IPS DF 6.9 (cell line): ENCODE data around the gene PSMD5.

Experiments
- DNase-seq: peaks from one replicate; pipeline ENCODE4 v3.0.0-alpha.2; 2013; ENCODE audit warnings: low read depth, low spot score
- H3K27ac ChIP-seq: one replicate; pipeline ENCODE4 v1.5.1; 2013; ENCODE audit warnings: low read length, control low read depth
- H3K27me3 ChIP-seq: 2 replicates; pipeline ENCODE4 v1.6.1; 2013; ENCODE audit warnings: mild to moderate bottlenecking, low read length; ENCODE audit not compliant: control insufficient read depth, insufficient read depth
- H3K36me3 ChIP-seq: 2 replicates; pipeline ENCODE4 v1.6.1; 2013; ENCODE audit warnings: low read length; ENCODE audit not compliant: control insufficient read depth, insufficient read depth
- H3K4me1 ChIP-seq: 2 replicates; pipeline ENCODE4 v1.6.1; 2013; ENCODE audit warnings: low read length; ENCODE audit not compliant: control insufficient read depth, insufficient read depth
- H3K4me3 ChIP-seq: 2 replicates; pipeline ENCODE4 v1.5.1; 2013; ENCODE audit warnings: mild to moderate bottlenecking, low read length
- H3K9me3 ChIP-seq: 2 replicates; pipeline ENCODE4 v1.6.1; 2013; ENCODE audit warnings: low read length, inconsistent platforms; ENCODE audit not compliant: control insufficient read depth, insufficient read depth
- WGBS: extraction: QIAGEN DNeasy Blood & Tissue Kit; methylation state at CpG from one replicate; pipeline ENCODE4 v1.1.7; 2013; ENCODE audit warnings: mixed read lengths, missing lambda C conversion rate; ENCODE audit not compliant: insufficient read length, insufficient coverage; 5-methylcytosine and 5-hydroxymethylcytosine counted together

Gene PSMD5

DNA sequence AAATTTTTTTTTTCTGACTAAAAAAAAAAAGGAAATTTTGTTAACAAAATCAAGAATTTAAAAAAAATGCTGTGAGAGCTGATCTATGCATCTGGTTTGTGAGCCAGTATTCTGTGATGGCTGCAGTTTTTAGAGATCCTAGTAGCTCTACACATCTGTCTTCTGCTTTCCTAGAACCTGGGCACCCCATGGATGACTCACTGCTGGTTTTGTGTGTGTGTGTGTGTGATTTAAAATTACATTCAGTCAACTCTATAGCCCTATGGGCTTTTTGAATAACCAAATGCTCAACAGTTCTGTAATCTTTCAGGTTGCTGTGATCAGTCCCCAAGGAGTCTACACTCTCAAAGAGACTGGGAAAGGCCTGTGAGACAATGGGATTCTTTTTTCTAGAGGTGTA, 2.5 kb upstream of the PSMD5 start:
- Histone ChIP-seq H3K4me1 (peaks cover 1% of the 10 kb centered on the region; the same call in 1 of the 2 replicates), H3K4me3 (no peak overlapping the region), H3K27me3 (no peaks in the 10 kb centered on the region), H3K36me3 (no peaks in the 10 kb centered on the region), H3K9me3 (no peaks in the 10 kb centered on the region), H3K27ac (no peak overlapping the region)
- no peak for DNase-seq

DNA sequence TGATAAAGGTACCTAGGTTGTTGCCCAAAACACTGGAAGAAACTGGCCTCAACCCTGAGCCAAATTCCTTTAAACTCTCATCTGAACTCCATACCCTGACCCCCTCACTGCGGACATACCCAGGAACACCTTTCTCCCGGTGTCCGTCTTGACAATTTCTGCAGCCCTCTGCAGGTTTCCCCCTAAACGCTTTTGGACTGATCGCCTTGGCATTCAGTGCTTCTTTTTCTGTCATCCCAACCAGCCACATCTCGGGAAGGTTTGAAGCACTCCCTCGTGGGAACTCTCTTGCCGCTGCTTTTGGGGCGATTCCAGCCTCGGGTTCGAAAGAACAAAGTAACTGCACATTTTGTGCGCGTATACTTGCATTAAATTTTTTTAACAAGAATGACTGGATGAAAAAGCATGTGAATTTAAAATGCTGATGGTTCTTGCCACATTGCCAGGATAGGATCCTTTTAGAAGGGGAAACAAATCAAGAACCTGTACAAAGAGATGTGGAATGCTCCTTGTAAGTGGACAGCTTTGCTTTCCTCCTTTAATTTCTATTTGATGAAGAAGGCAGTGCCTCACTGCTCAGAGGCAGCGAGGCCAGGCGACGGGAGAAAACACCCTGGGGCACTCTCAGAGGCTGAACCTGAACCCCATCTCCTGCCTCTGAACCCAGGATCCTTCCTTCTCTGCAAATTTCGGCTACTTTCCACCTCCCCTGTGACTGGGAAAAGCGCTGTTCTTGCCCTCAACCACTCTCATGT, 615 bp downstream of the PSMD5 start:
- no peak overlapping the region for H3K27ac ChIP-seq
- peak overlapping the region; percentile 91 for H3K4me3 ChIP-seq
- no CpG with 5 or more reads among the region's 18 CpGs for WGBS
- no peak for DNase-seq
- no peaks in the 10 kb centered on the region for H3K36me3 ChIP-seq
- no peaks in the 10 kb centered on the region for H3K27me3 ChIP-seq
- no peaks in the 10 kb centered on the region for H3K9me3 ChIP-seq
- H3K4me1 ChIP-seq: peaks cover 1% of the 10 kb centered on the region; the same call in 1 of the 2 replicates

DNA sequence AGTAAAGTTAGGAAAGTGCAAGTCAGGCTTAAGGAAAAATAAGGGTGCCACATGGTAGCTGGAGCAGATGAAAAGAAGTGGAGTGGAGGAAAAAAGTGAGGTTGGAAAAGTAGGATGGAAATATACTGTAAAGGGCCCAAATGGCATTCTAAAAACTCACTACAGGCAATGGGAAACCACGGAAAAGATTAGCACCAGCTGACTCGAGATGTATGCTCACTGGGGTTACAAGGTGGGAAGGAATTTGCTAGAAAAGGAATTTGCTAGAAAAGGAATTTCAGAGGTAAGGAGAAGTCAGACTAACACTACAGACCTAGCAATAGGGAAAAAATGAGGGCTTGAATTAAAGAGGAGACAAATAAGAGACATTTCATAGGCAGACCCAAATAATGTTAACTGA, 3.6 kb downstream of the PSMD5 start:
- H3K27ac ChIP-seq: no peak overlapping the region
- H3K36me3 ChIP-seq: no peaks in the 10 kb centered on the region
- H3K9me3 ChIP-seq: no peaks in the 10 kb centered on the region
- no peaks in the 10 kb centered on the region for H3K27me3 ChIP-seq
- WGBS: no CpG with 5 or more reads among the region's 2 CpGs
- no peaks in the 10 kb centered on the region; the same call in 1 of the 2 replicates for H3K4me1 ChIP-seq
- DNase-seq: no peak
- H3K4me3 ChIP-seq: no peak overlapping the region

DNA sequence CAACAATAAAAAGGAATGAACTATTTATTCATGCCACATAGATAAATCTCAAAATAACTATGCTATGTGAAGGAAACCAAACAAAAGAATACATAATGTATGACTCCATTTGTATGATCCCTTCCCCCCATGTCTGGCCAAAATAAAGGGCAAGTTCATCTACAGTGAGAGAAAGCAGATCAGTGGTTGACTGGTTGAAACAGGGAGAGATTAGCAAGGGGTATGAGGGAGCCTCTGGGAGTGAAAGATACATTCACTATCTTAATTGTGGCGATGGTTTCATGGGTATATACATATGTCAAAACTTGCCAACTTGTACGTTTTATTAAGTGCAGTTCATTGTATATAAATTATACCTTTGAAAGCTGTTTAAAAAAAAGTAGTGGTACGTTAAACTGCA, 4.8 kb downstream of the PSMD5 start:
- Histone ChIP-seq H3K9me3 (no peaks in the 10 kb centered on the region), H3K27ac (no peak overlapping the region), H3K27me3 (no peaks in the 10 kb centered on the region), H3K4me3 (no peak overlapping the region), H3K36me3 (no peaks in the 10 kb centered on the region), H3K4me1 (no peaks in the 10 kb centered on the region)
- no CpG with 5 or more reads among the region's 3 CpGs for WGBS
- no peak for DNase-seq

DNA sequence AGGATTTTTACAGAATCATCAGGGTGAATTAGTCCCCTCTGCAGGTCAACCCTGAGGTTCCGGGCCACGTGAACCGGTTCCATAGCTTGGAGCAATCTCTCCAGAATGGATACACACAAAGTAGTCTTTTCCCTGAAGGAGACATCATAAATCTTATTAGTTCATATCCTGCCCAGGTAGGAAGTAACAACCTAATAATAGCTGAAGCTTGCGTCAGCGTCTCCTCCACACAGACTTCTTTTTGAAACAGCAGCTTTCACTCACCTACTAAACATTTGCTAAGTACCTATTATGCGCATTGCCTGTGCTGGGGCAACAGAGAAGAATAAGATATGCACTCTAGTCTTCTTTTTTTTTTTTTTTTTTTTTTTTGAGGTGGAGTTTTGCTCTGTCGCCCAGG, 9.4 kb downstream of the PSMD5 start:
- Histone ChIP-seq H3K4me1 (no peaks in the 10 kb centered on the region), H3K27ac (no peak overlapping the region), H3K36me3 (peaks cover 11% of the 10 kb centered on the region; the same call in 1 of the 2 replicates), H3K9me3 (no peaks in the 10 kb centered on the region), H3K27me3 (no peaks in the 10 kb centered on the region), H3K4me3 (no peak overlapping the region)
- WGBS: no CpG with 5 or more reads among the region's 7 CpGs
- no peak for DNase-seq

DNA sequence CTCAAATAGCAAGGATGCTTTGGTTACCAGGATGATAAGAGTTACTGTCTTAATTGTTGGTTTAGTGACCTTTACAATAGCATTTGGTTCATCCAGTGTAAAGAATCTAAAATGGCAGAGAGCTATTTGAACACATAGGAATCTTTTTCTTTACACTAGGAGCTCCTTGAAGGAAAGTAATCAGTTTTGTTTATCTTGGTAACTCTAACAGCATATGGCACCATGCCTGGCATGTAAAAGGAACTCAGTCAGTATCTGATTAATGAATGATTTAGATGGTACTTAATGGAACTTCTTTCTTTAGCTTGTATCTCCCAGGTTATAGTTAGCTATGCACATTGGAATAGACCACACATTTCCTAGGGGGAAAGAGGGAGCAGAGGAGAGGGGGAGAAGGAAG, 9.9 kb downstream of the PSMD5 start:
- Histone ChIP-seq H3K4me1 (no peaks in the 10 kb centered on the region), H3K27ac (no peak overlapping the region), H3K4me3 (no peak overlapping the region), H3K27me3 (no peaks in the 10 kb centered on the region), H3K9me3 (no peaks in the 10 kb centered on the region), H3K36me3 (peaks cover 11% of the 10 kb centered on the region; the same call in 1 of the 2 replicates)
- DNase-seq: no peak

DNA sequence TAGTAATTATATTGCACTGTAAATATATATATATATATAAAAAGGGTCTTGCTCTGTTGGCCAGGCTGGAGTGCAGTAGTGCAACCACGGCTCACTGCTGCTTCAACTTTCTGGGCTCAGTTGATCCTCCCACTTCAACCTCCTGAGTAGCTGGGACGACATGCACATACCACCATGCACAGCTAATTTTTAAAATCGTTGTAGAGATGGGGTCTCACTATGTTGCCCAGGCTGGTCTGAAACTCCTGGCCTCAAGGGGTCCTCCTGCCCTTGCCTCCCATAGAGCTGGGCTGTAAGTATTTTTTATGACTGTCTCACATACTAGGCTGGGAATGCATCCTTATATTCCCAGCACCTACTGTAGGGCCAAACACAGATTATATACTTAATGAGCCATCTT, 11.9 kb downstream of the PSMD5 start:
- H3K27me3 ChIP-seq: no peaks in the 10 kb centered on the region
- no peaks in the 10 kb centered on the region for H3K9me3 ChIP-seq
- no CpG with 5 or more reads among the region's 3 CpGs for WGBS
- H3K4me3 ChIP-seq: no peak overlapping the region
- no peak overlapping the region for H3K27ac ChIP-seq
- no peaks in the 10 kb centered on the region for H3K4me1 ChIP-seq
- no peak for DNase-seq
- peaks cover 11% of the 10 kb centered on the region; the same call in 1 of the 2 replicates for H3K36me3 ChIP-seq

DNA sequence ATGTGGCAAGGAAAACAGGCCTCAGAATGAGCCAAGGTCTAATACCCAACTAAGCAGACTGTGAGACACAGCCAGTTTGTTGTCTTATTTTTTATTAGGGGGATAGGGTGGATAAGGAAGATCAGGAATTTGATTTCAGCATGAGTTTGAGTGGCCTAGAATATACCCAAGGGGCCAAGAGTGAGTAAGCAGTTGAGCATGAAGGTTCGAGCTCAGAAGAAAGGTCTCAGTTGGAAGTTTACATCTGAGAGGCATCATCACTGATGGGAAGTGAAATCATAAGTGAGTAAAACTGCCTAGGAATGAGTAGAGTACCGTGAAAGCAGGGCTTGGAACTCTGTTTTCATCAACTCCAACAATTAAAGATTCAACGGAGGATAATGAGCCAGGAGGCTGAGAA, 12.6 kb downstream of the PSMD5 start:
- no peak overlapping the region for H3K27ac ChIP-seq
- H3K36me3 ChIP-seq: peaks cover 11% of the 10 kb centered on the region; the same call in 1 of the 2 replicates
- DNase-seq: no peak
- H3K4me1 ChIP-seq: no peaks in the 10 kb centered on the region
- no CpG with 5 or more reads among the region's 3 CpGs for WGBS
- H3K4me3 ChIP-seq: no peak overlapping the region
- no peaks in the 10 kb centered on the region for H3K9me3 ChIP-seq
- no peaks in the 10 kb centered on the region for H3K27me3 ChIP-seq

DNA sequence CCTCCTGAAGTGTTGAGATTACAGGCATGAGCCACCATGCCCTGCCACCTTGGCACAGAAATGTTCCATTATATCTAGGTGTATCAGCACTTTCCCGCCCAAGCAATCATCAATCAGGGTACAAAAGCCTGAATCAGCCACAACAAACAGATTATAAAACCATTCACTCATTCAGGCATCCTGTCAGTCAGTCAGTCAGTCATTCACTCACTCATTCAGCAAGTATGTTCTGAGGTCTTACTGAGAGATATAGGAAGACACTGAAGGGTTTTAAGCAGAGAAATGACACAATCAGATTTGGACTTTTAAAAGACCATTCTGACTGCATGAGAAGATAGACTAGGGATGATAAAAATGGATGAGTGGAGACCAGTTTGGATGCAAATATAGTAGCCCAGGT, 13.1 kb downstream of the PSMD5 start:
- Histone ChIP-seq H3K36me3 (peaks cover 11% of the 10 kb centered on the region; the same call in 1 of the 2 replicates), H3K27me3 (no peaks in the 10 kb centered on the region), H3K9me3 (no peaks in the 10 kb centered on the region), H3K4me1 (no peaks in the 10 kb centered on the region), H3K4me3 (no peak overlapping the region), H3K27ac (no peak overlapping the region)
- no CpG with 5 or more reads among the region's 1 CpG for WGBS
- DNase-seq: no peak

DNA sequence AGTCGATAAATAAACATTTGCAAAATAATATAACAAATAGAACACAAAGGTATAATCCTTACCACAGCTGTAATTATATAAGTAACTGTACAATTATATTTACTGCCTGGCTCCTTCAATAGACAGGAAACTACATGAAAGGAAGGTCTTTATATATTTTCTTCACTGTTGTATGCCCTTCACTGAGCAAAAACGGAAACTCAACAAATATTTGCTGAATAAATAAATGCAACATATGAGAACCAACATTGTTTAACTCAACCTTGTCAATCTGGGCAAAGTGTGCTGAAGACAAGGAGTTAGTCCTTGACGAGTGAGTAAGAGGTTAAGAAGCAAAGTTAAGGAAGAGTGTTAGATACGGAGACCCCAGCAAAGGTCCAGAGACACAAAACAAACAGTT, 22.6 kb downstream of the PSMD5 start:
- Histone ChIP-seq H3K9me3 (no peaks in the 10 kb centered on the region), H3K27ac (no peak overlapping the region), H3K27me3 (no peaks in the 10 kb centered on the region), H3K4me3 (no peak overlapping the region), H3K36me3 (no peaks in the 10 kb centered on the region; the same call in 1 of the 2 replicates), H3K4me1 (no peaks in the 10 kb centered on the region)
- WGBS: no CpG with 5 or more reads among the region's 4 CpGs
- no peak for DNase-seq

DNA sequence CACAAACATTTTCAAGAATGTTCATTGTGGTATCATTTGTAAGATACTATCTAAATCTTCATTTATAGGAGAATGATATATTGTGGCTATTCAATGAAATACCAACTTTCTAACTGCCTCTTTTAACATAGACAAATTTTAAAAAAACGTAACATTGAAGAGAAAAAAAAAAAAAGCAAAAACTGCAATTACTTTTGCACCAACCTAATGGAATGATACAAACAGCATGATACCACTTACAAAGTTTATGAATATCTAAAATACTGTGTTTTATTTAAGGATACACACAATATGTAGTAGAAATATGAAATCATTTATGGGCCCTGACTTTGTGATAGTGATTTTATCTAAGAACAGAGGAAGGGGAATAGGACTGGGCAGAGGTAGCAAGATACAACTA, 24.1 kb downstream of the PSMD5 start:
- no peaks in the 10 kb centered on the region for H3K27me3 ChIP-seq
- no peak overlapping the region for H3K4me3 ChIP-seq
- no CpG with 5 or more reads among the region's 1 CpG for WGBS
- no peak overlapping the region for H3K27ac ChIP-seq
- H3K9me3 ChIP-seq: no peaks in the 10 kb centered on the region
- DNase-seq: no peak
- no peaks in the 10 kb centered on the region; the same call in 1 of the 2 replicates for H3K36me3 ChIP-seq
- no peaks in the 10 kb centered on the region for H3K4me1 ChIP-seq
